ENCODE data around the gene RBMS1.

RBMS1 gene

DNA sequence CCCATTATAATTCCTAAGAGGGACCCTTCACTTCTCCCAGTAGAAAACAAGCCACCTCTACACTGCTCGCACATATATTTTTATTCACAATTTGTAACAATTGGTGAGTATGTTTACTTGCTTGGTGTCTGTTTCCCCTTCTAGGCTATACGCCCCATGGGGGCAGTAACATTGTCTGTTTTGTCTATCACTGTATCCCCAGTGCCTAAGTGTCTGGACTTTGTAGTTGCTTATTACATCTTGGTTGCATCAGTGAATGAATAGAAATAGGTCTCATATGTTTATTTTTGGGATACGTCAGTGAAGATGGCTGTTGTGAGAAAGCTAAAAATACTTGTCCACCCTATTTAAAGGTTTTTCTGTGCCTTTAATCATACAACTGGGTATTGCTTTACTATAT is 206.1 kb downstream of the RBMS1 start:
- no peak for TF ChIP-seq EZH2phosphoT487 (IDR thresholded peaks at IDR 0.05; ENCODE audit: borderline replicate concordance)
- TF ChIP-seq, protein P1, sequence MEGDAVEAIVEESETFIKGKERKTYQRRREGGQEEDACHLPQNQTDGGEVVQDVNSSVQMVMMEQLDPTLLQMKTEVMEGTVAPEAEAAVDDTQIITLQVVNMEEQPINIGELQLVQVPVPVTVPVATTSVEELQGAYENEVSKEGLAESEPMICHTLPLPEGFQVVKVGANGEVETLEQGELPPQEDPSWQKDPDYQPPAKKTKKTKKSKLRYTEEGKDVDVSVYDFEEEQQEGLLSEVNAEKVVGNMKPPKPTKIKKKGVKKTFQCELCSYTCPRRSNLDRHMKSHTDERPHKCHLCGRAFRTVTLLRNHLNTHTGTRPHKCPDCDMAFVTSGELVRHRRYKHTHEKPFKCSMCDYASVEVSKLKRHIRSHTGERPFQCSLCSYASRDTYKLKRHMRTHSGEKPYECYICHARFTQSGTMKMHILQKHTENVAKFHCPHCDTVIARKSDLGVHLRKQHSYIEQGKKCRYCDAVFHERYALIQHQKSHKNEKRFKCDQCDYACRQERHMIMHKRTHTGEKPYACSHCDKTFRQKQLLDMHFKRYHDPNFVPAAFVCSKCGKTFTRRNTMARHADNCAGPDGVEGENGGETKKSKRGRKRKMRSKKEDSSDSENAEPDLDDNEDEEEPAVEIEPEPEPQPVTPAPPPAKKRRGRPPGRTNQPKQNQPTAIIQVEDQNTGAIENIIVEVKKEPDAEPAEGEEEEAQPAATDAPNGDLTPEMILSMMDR (conservative IDR thresholded peaks at IDR 0.05; ENCODE audit: low read length) = no peak
- Histone ChIP-seq H3K79me2 (ENCODE audit: insufficient read depth, low read length) (no peaks in the 10 kb centered on the region), H4K20me1 (ENCODE audit: insufficient read depth, low read length, poor library complexity, severe bottlenecking) (no peaks in the 10 kb centered on the region), H3F3A (ENCODE audit: low read depth) (no peaks in the 10 kb centered on the region), H3K4me1 (ENCODE audit: insufficient read depth, low read length, poor library complexity, severe bottlenecking) (peaks cover 22% of the 10 kb centered on the region), H3K9ac (ENCODE audit: low read depth, low read length, poor library complexity, severe bottlenecking) (no peak overlapping the region), H3K4me3 (ENCODE audit: low read length, poor library complexity, severe bottlenecking) (no peak overlapping the region), H3K4me2 (ENCODE audit: low read depth, low read length, poor library complexity, severe bottlenecking) (no peak overlapping the region), H2AFZ (ENCODE audit: low read length) (no peak overlapping the region), H3K9me3 (ENCODE audit: insufficient read depth, low read depth, low read length) (no peaks in the 10 kb centered on the region), H3K9me2 (replicated peaks; ENCODE audit: low read depth, low read length) (no peaks in the 10 kb centered on the region), H3K36me3 (ENCODE audit: insufficient read depth, low read length) (peaks cover 41% of the 10 kb centered on the region; the same call in 1 of the 2 replicates), H3K27me3 (ENCODE audit: insufficient read depth, low read length, poor library complexity, severe bottlenecking) (no peaks in the 10 kb centered on the region)

DNA sequence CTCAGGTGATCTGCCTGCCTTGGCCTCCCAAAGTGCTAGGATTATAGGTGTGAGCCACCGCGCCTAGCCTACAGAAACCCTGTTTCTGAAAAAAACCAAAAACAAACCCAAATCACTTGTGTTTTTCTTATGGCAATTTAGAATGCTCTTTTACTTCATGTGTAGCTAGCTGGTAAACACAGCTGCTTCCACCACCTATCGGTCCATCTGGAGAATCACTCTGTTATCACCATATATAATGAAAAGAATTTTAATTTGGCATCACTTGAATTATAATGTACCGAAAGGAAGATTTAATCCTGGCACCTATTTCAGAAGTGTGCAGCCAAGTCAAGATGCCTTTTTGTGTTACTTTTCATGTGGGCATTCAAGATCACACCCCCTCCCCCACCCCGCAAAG is 207.1 kb downstream of the RBMS1 start:
- H3K27me3 ChIP-seq (ENCODE audit: insufficient read depth, low read length, poor library complexity, severe bottlenecking) = no peaks in the 10 kb centered on the region
- TF ChIP-seq, protein P1 (conservative IDR thresholded peaks at IDR 0.05; ENCODE audit: low read length) = no peak
- no peak for TF ChIP-seq EZH2phosphoT487 (IDR thresholded peaks at IDR 0.05; ENCODE audit: borderline replicate concordance)
- peaks cover 40% of the 10 kb centered on the region; the same call in 1 of the 2 replicates for H3K36me3 ChIP-seq (ENCODE audit: insufficient read depth, low read length)
- no peaks in the 10 kb centered on the region for H3K79me2 ChIP-seq (ENCODE audit: insufficient read depth, low read length)
- no peaks in the 10 kb centered on the region for H3K9me2 ChIP-seq (replicated peaks; ENCODE audit: low read depth, low read length)
- H3K9me3 ChIP-seq (ENCODE audit: insufficient read depth, low read depth, low read length) = no peaks in the 10 kb centered on the region
- no peaks in the 10 kb centered on the region for H3F3A ChIP-seq (ENCODE audit: low read depth)
- H3K9ac ChIP-seq (ENCODE audit: low read depth, low read length, poor library complexity, severe bottlenecking) = no peak overlapping the region
- no peak overlapping the region for H2AFZ ChIP-seq (ENCODE audit: low read length)
- no peak overlapping the region for H3K4me2 ChIP-seq (ENCODE audit: low read depth, low read length, poor library complexity, severe bottlenecking)
- H3K4me3 ChIP-seq (ENCODE audit: low read length, poor library complexity, severe bottlenecking) = no peak overlapping the region
- peaks cover 13% of the 10 kb centered on the region for H3K4me1 ChIP-seq (ENCODE audit: insufficient read depth, low read length, poor library complexity, severe bottlenecking)
- H4K20me1 ChIP-seq (ENCODE audit: insufficient read depth, low read length, poor library complexity, severe bottlenecking) = no peaks in the 10 kb centered on the region

DNA sequence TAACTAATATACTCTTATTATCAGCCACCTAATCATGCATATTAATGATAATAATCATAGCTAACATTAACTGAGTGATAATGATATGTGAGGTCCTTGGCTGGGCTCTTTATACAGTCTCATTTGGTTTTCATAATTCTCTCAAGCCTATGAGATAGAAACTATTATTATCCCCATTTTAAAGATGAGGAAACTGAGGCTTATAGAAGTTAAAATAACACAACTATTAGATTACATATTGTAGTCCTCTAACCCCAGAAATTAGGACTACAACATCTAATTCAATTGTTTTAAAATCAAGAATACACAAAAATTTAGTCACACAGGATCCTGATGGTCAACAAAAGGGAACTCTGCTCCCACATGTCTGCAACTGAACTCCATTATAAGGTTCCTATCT is 209.9 kb downstream of the RBMS1 start:
- Histone ChIP-seq H3F3A (ENCODE audit: low read depth) (no peaks in the 10 kb centered on the region), H3K9me2 (replicated peaks; ENCODE audit: low read depth, low read length) (no peaks in the 10 kb centered on the region), H3K27me3 (ENCODE audit: insufficient read depth, low read length, poor library complexity, severe bottlenecking) (no peaks in the 10 kb centered on the region), H3K9me3 (ENCODE audit: insufficient read depth, low read depth, low read length) (no peaks in the 10 kb centered on the region), H3K4me3 (ENCODE audit: low read length, poor library complexity, severe bottlenecking) (no peak overlapping the region), H2AFZ (ENCODE audit: low read length) (no peak overlapping the region), H4K20me1 (ENCODE audit: insufficient read depth, low read length, poor library complexity, severe bottlenecking) (no peaks in the 10 kb centered on the region), H3K36me3 (ENCODE audit: insufficient read depth, low read length) (peaks cover 50% of the 10 kb centered on the region; the same call in 1 of the 2 replicates), H3K79me2 (ENCODE audit: insufficient read depth, low read length) (no peaks in the 10 kb centered on the region), H3K9ac (ENCODE audit: low read depth, low read length, poor library complexity, severe bottlenecking) (no peak overlapping the region), H3K4me1 (ENCODE audit: insufficient read depth, low read length, poor library complexity, severe bottlenecking) (peaks cover 18% of the 10 kb centered on the region), H3K4me2 (ENCODE audit: low read depth, low read length, poor library complexity, severe bottlenecking) (no peak overlapping the region)
- TF ChIP-seq EZH2phosphoT487 (IDR thresholded peaks at IDR 0.05; ENCODE audit: borderline replicate concordance) = no peak
- TF ChIP-seq, protein P1 (conservative IDR thresholded peaks at IDR 0.05; ENCODE audit: low read length) = no peak
